ENCODE measurements around the gene RGCC. TPM values are rescaled to one million over a fixed set of nuclear protein-coding genes. Genes with fewer than 3 reads are reported as not detected.
"Not testable (repeated sequence)": the region's sequence is repeated elsewhere in the genome, so short reads cannot be mapped to it uniquely, and the experiment has no call there.

Gene RGCC
- total RNA-seq, 1 experiment from 2014 or later = 3.4 TPM

DNA sequence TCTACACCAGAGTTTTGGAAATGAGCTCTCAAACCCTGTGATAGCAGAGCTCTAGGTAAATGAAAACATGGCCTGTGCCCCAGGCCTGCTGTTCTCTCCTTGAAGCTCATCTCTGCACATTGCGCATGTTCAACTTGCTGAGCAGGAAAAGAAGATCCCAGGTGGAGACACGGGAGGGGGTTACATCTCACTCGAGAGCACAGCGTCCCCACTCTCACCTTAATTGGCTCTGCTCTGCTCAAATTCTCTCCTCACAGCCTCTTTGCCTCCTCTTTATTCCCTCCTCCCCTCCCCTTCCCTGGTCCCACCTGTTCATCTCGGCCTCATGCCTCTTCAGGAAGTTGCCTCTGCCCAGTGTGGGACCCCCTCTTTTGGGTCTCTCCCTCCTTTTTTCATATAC is 44.7 kb downstream of the RGCC start:
- no TSS peak for BruUV-seq (replicated peaks)
- Histone ChIP-seq H3K79me2 (ENCODE audit: low read depth) (no peaks in the 10 kb centered on the region), H3K27ac (no peak overlapping the region), H3K4me1 (replicated peaks; ENCODE audit: insufficient read depth) (no peaks in the 10 kb centered on the region), H3K9me3 (ENCODE audit: insufficient read depth, low read depth) (no peaks in the 10 kb centered on the region), H3K36me3 (ENCODE audit: low read depth) (no peaks in the 10 kb centered on the region), H3F3A (ENCODE audit: insufficient read depth, low read depth) (no peaks in the 10 kb centered on the region), H3K4me2 (no peak overlapping the region), H3K4me3 (no peak overlapping the region), H3K27me3 (ENCODE audit: insufficient read depth, low read depth) (no peaks in the 10 kb centered on the region), H4K20me1 (ENCODE audit: insufficient read depth) (no peaks in the 10 kb centered on the region), H2AFZ (no peak overlapping the region), H3K9me2 (ENCODE audit: insufficient read depth) (no peaks in the 10 kb centered on the region)
- TF ChIP-seq EZH2 (IDR thresholded peaks at IDR 0.05; ENCODE audit: low read depth) (no peak), CTCF (conservative IDR thresholded peaks at IDR 0.05) (no peak)
- CTCF ChIA-PET = no interaction called here
- intact Hi-C loops (cut with micrococcal nuclease; ENCODE audit: unreplicated experiment) = no loop called here
- no peak for DNase-seq
- POLR2A ChIA-PET (ENCODE audit: unreplicated experiment) = no interaction called here

GRCh38 chr13:41502673-41503072 is 45.3 kb downstream of the RGCC start:
- Histone ChIP-seq H3F3A (ENCODE audit: insufficient read depth, low read depth) (no peaks in the 10 kb centered on the region), H3K9me2 (ENCODE audit: insufficient read depth) (no peaks in the 10 kb centered on the region), H3K79me2 (ENCODE audit: low read depth) (no peaks in the 10 kb centered on the region), H4K20me1 (ENCODE audit: insufficient read depth) (no peaks in the 10 kb centered on the region), H3K9me3 (ENCODE audit: insufficient read depth, low read depth) (no peaks in the 10 kb centered on the region), H3K27ac (no peak overlapping the region), H2AFZ (no peak overlapping the region), H3K4me3 (no peak overlapping the region), H3K27me3 (ENCODE audit: insufficient read depth, low read depth) (no peaks in the 10 kb centered on the region), H3K4me2 (no peak overlapping the region), H3K4me1 (replicated peaks; ENCODE audit: insufficient read depth) (no peaks in the 10 kb centered on the region), H3K36me3 (ENCODE audit: low read depth) (no peaks in the 10 kb centered on the region)
- TF ChIP-seq EZH2 (IDR thresholded peaks at IDR 0.05; ENCODE audit: low read depth) (no peak), CTCF (conservative IDR thresholded peaks at IDR 0.05) (no peak)
- intact Hi-C loops (cut with micrococcal nuclease; ENCODE audit: unreplicated experiment) = no loop called here
- DNase-seq = no peak
- ChIA-PET POLR2A (ENCODE audit: unreplicated experiment) (no interaction called here), CTCF (no interaction called here)
- BruUV-seq (replicated peaks) = no TSS peak

DNA sequence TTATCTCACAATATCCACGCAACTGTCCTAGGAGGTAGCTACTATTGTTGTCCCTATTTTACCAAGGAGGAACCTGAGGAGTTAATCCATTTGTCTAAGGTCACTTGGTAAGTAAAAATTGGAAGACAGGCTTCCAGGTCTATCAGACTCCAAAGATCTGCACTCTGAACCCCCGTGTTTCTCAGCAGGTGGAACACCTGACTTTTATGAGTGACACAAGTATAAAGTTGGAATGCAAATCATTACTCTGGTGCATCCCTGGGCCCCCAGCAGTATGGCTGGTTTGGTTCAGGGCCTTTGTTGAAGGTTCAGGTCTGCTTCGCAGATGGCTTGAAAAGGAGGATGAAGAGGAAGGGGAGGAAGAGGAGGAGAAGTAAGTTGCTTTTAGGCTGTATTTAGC is 46.0 kb downstream of the RGCC start:
- Histone ChIP-seq H3K79me2 (ENCODE audit: low read depth) (no peaks in the 10 kb centered on the region), H3K9me2 (ENCODE audit: insufficient read depth) (no peaks in the 10 kb centered on the region), H3K4me3 (no peak overlapping the region), H4K20me1 (ENCODE audit: insufficient read depth) (no peaks in the 10 kb centered on the region), H3K27ac (no peak overlapping the region), H3K4me1 (replicated peaks; ENCODE audit: insufficient read depth) (no peaks in the 10 kb centered on the region), H2AFZ (no peak overlapping the region), H3K36me3 (ENCODE audit: low read depth) (no peaks in the 10 kb centered on the region), H3K27me3 (ENCODE audit: insufficient read depth, low read depth) (no peaks in the 10 kb centered on the region), H3K9me3 (ENCODE audit: insufficient read depth, low read depth) (no peaks in the 10 kb centered on the region), H3F3A (ENCODE audit: insufficient read depth, low read depth) (no peaks in the 10 kb centered on the region), H3K4me2 (no peak overlapping the region)
- TF ChIP-seq EZH2 (IDR thresholded peaks at IDR 0.05; ENCODE audit: low read depth) (no peak), CTCF (conservative IDR thresholded peaks at IDR 0.05) (no peak)
- DNase-seq = no peak
- intact Hi-C loops (cut with micrococcal nuclease; ENCODE audit: unreplicated experiment) = no loop called here
- ChIA-PET POLR2A (ENCODE audit: unreplicated experiment) (no interaction called here), CTCF (no interaction called here)
- no TSS peak for BruUV-seq (replicated peaks)

DNA sequence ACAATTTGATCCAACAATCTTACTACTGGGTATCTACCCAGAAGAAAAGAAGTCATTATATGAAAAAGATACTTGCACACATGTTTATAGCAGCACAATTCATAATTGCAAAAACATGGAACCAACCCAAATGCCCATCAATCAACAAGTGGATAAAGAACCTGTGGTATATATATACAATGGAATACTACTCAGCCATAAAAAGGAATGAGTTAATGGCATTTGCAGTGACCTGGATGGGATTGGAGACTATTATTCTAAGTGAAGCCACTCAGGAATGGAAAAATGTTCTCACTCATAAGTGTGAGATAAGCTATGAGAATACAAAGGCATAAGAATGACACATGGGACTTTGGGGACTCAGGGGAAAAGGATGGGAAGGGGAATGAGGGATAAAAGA is 47.3 kb downstream of the RGCC start:
- H3K4me3 ChIP-seq; H3F3A ChIP-seq (ENCODE audit: insufficient read depth, low read depth); CTCF ChIA-PET; H3K9me2 ChIP-seq (ENCODE audit: insufficient read depth); H3K79me2 ChIP-seq (ENCODE audit: low read depth); H3K27me3 ChIP-seq (ENCODE audit: insufficient read depth, low read depth); DNase-seq; H3K36me3 ChIP-seq (ENCODE audit: low read depth); H2AFZ ChIP-seq; POLR2A ChIA-PET (ENCODE audit: unreplicated experiment); BruUV-seq (replicated peaks); H4K20me1 ChIP-seq (ENCODE audit: insufficient read depth); H3K9me3 ChIP-seq (ENCODE audit: insufficient read depth, low read depth); H3K4me2 ChIP-seq; intact Hi-C loops (cut with micrococcal nuclease; ENCODE audit: unreplicated experiment); H3K4me1 ChIP-seq (replicated peaks; ENCODE audit: insufficient read depth); H3K27ac ChIP-seq: not testable (repeated sequence)
